DND-41 (cell line): ENCODE results near the gene CARMIL1.

Experiments
- EZH2 ChIP-seq: IDR thresholded peaks from 3 replicates; pipeline ENCODE4 v1.6.1; 2012; ENCODE audit warnings: borderline replicate concordance, low read depth, mild to moderate bottlenecking, moderate library complexity, low read length, inconsistent platforms; ENCODE audit not compliant: severe bottlenecking
- TF ChIP-seq, protein P1 (sequence below): IDR thresholded peaks from 2 replicates; pipeline ENCODE4 v1.5.1; 2012; ENCODE audit warnings: borderline replicate concordance, low read length, moderate library complexity, mild to moderate bottlenecking; ENCODE audit not compliant: poor library complexity, severe bottlenecking; ENCODE audit errors: extremely low read depth

DNA sequence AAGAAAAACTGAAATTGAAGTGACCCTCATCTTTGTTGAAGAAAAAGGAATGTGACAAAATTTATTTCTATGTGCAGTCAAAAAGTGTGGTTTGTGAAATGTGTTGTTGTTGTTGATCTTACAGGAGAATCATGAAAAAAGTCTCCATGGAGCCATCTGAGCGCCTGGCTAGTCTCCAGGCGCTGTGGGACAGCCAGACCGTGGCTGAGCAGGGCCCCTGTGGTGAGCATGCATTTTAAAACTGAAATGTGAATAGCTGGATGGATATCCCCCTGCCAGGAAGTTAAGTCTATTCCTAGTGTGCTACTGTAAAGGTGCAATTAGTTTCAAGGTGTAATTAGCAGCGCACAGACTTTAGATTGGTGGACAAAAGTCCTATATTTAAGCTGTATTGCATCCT lies 170.6 kb downstream of the CARMIL1 start:
- TF ChIP-seq, protein P1, sequence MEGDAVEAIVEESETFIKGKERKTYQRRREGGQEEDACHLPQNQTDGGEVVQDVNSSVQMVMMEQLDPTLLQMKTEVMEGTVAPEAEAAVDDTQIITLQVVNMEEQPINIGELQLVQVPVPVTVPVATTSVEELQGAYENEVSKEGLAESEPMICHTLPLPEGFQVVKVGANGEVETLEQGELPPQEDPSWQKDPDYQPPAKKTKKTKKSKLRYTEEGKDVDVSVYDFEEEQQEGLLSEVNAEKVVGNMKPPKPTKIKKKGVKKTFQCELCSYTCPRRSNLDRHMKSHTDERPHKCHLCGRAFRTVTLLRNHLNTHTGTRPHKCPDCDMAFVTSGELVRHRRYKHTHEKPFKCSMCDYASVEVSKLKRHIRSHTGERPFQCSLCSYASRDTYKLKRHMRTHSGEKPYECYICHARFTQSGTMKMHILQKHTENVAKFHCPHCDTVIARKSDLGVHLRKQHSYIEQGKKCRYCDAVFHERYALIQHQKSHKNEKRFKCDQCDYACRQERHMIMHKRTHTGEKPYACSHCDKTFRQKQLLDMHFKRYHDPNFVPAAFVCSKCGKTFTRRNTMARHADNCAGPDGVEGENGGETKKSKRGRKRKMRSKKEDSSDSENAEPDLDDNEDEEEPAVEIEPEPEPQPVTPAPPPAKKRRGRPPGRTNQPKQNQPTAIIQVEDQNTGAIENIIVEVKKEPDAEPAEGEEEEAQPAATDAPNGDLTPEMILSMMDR = no peak
- no peak for TF ChIP-seq EZH2
